ENCODE results near the gene NUP133. TPM values are rescaled to one million over a fixed set of nuclear protein-coding genes. Genes with fewer than 3 reads are reported as not detected.

Gene NUP133
- total and polyA plus RNA-seq, 2 of the 4 experiments (the other 2 are of a cell fraction), result 13.4 to 30.5 TPM

- TF ChIP-seq, protein P1, sequence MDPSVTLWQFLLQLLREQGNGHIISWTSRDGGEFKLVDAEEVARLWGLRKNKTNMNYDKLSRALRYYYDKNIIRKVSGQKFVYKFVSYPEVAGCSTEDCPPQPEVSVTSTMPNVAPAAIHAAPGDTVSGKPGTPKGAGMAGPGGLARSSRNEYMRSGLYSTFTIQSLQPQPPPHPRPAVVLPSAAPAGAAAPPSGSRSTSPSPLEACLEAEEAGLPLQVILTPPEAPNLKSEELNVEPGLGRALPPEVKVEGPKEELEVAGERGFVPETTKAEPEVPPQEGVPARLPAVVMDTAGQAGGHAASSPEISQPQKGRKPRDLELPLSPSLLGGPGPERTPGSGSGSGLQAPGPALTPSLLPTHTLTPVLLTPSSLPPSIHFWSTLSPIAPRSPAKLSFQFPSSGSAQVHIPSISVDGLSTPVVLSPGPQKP (IDR thresholded peaks at IDR 0.05; ENCODE audit: borderline replicate concordance, low read depth, low read length), result no peak
These were observed 100.7 kb downstream of the NUP133 start (continued) for GRCh38 chr1:229407206-229408026.

- Histone ChIP-seq H2BK15ac (ENCODE audit: low read depth, low read length) (no peak overlapping the region), H2AK5ac (ENCODE audit: low read depth, low read length) (no peak overlapping the region), H3K36me3 (ENCODE audit: control insufficient read depth, insufficient read depth, low read length) (no peaks in the 10 kb centered on the region), H3K79me1 (ENCODE audit: low read depth in 1 of 2, low read length in 2 of 2) (no peaks in the 10 kb centered on the region), H3K56ac (ENCODE audit: extremely low read depth, insufficient read depth, low read length) (no peak overlapping the region), H3K27me3 (ENCODE audit: control insufficient read depth, insufficient read depth, low read length) (peaks cover 45% of the 10 kb centered on the region), H3K4me2 (ENCODE audit: low read depth, low read length) (peak overlapping the region; percentile 42; the same call in 1 of the 2 replicates), H3K14ac (replicated peaks; ENCODE audit: low read depth, low read length) (no peak overlapping the region), H2AFZ (replicated peaks; ENCODE audit: low read length, poor library complexity) (peak overlapping the region; percentile 74), H4K20me1 (ENCODE audit: insufficient read depth, low read length) (no peaks in the 10 kb centered on the region), H2AK9ac (replicated peaks; ENCODE audit: low read depth, low read length, poor library complexity) (no peak overlapping the region), H3K4ac (ENCODE audit: low read depth, low read length) (no peak overlapping the region), H3K9ac (ENCODE audit: low read depth, low read length) (no peak overlapping the region), H3K9me1 (ENCODE audit: insufficient read depth, low read length) (peaks cover 4% of the 10 kb centered on the region; the same call in 1 of the 2 replicates), H3K9me3 (ENCODE audit: control insufficient read depth, insufficient read depth, low read length) (no peaks in the 10 kb centered on the region), H3K4me3 (ENCODE audit: insufficient read depth, low read depth, low read length) (no peak overlapping the region), H4K8ac (ENCODE audit: low read depth in 2 of 2, low read length in 2 of 2) (no peak overlapping the region), H4K91ac (ENCODE audit: insufficient read depth, low read depth, low read length) (no peak overlapping the region), H3K23ac (ENCODE audit: low read depth, low read length) (peak overlapping the region; percentile 7; the same call in 1 of the 2 replicates), H2BK120ac (ENCODE audit: low read depth, low read length) (no peak overlapping the region), H3K18ac (ENCODE audit: low read depth, low read length) (no peak overlapping the region), H2BK5ac (ENCODE audit: low read depth, low read length, poor library complexity, severe bottlenecking) (no peak overlapping the region), H3K27ac (ENCODE audit: insufficient read depth, low read length) (no peak overlapping the region), H2BK20ac (ENCODE audit: low read depth, low read length) (no peak overlapping the region), H3K4me1 (ENCODE audit: control insufficient read depth, insufficient read depth, low read length) (peaks cover 7% of the 10 kb centered on the region; the same call in 1 of the 2 replicates), H4K5ac (ENCODE audit: low read depth, low read length) (no peak overlapping the region)
- no peak for DNase-seq
- dilution Hi-C loops (cut with HindIII; ENCODE audit: low sequenced_read_pairs, unreplicated experiment), result no loop called here
- TF ChIP-seq RFX5 (IDR thresholded peaks at IDR 0.05; ENCODE audit: low read depth, low read length) (no peak), FOS (IDR thresholded peaks at IDR 0.05; ENCODE audit: low read depth, low read length) (no peak)
- in situ Hi-C loops (cut with MboI; ENCODE audit: low sequenced_read_pairs), result no loop called here
- BruUV-seq (replicated peaks), result no TSS peak
- no peak for ATAC-seq (ENCODE audit: low read depth)
- POLR2A ChIA-PET (ENCODE audit: unreplicated experiment), result no interaction called here
- CTCF ChIA-PET, result interaction anchor here (0.6 to 0.8 kb wide), 3 partner anchors 10 to 54 kb away, joined by 3 read pairs; no protein-coding TSS in a partner anchor
- intact Hi-C loops (cut with micrococcal nuclease), result loop anchor here (5.0 kb wide), 1 partner anchor 59 kb away; no protein-coding TSS in a partner anchor
- 0% methylated on average over 1 of the region's 10 CpGs; no CpG with 5 or more reads in 1 of the 2 experiments for WGBS, 2 experiments (ENCODE audit: extremely low coverage in 2 of 2, insufficient read length in 1 of 2)
These were observed 101.3 kb downstream of the NUP133 start for GRCh38 chr1:229406798-229407197.
